ENCODE measurements around the gene ABHD17A. TPM values are rescaled to one million over a fixed set of nuclear protein-coding genes. Genes with fewer than 3 reads are reported as not detected.
A peak's percentile ranks its signal among the peaks of the same experiment; 100 is the strongest.

ABHD17A gene
- total RNA-seq, 1 donor from 2014 or later = 20.2 TPM

DNA sequence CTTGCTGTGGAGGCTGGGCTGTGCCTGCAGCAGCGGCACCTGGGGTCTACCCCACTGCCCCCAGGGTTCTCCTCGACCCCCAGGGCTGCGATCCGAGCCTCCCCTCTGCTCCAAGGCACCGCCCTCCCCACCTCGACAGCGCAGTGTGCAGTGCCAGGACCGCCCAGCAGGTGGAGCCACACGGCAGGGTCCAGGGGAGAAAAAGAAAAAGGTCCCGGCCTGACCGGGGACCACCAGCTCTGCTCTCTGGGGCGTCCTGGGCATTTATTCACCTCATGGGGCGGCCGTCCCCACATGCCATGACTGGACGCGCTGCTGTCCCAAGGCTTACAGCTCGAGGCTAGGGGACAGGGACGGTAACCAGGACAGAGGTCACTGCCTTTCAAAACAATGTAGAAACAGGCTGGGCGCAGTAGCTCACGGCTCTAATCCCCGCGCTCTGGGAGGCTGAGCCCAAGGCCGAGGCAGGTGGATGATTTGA is 47.6 kb downstream of the ABHD17A start:
- Histone ChIP-seq H3K36me3 (no peaks in the 10 kb centered on the region), H3K27ac (no peak overlapping the region), H3F3A (ENCODE audit: low read depth) (no peaks in the 10 kb centered on the region), H3K9me3 (ENCODE audit: low read depth) (no peaks in the 10 kb centered on the region), H3K27me3 (no peaks in the 10 kb centered on the region), H3K4me1 (peaks cover 5% of the 10 kb centered on the region), H3K4me2 (peak overlapping the region; percentile 31), H3K9ac (no peak overlapping the region), H4K20me1 (ENCODE audit: low read depth) (peaks cover 97% of the 10 kb centered on the region), H3K79me2 (ENCODE audit: low read depth) (peaks cover 91% of the 10 kb centered on the region), H3K4me3 (no peak overlapping the region), H2AFZ (replicated peaks) (no peak overlapping the region)
- Mint-ChIP-seq H3K27ac (no peak overlapping the region), H3K36me3 (no peaks in the 10 kb centered on the region), H3K27me3 (ENCODE audit: insufficient read depth, low read depth) (peaks cover 3% of the 10 kb centered on the region), H3K4me1 (peaks cover 17% of the 10 kb centered on the region), H3K4me3 (no peak overlapping the region), H3K9me3 (no peaks in the 10 kb centered on the region)
- TF ChIP-seq, protein P1, sequence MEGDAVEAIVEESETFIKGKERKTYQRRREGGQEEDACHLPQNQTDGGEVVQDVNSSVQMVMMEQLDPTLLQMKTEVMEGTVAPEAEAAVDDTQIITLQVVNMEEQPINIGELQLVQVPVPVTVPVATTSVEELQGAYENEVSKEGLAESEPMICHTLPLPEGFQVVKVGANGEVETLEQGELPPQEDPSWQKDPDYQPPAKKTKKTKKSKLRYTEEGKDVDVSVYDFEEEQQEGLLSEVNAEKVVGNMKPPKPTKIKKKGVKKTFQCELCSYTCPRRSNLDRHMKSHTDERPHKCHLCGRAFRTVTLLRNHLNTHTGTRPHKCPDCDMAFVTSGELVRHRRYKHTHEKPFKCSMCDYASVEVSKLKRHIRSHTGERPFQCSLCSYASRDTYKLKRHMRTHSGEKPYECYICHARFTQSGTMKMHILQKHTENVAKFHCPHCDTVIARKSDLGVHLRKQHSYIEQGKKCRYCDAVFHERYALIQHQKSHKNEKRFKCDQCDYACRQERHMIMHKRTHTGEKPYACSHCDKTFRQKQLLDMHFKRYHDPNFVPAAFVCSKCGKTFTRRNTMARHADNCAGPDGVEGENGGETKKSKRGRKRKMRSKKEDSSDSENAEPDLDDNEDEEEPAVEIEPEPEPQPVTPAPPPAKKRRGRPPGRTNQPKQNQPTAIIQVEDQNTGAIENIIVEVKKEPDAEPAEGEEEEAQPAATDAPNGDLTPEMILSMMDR (IDR thresholded peaks at IDR 0.05) = peak; percentile 95
- no peak for TF ChIP-seq EZH2 (IDR thresholded peaks at IDR 0.05)
- no peak for TF ChIP-seq EZH2phosphoT487 (IDR thresholded peaks at IDR 0.05)
- DNase-seq (ENCODE audit: low spot score) = peak; percentile 73

DNA sequence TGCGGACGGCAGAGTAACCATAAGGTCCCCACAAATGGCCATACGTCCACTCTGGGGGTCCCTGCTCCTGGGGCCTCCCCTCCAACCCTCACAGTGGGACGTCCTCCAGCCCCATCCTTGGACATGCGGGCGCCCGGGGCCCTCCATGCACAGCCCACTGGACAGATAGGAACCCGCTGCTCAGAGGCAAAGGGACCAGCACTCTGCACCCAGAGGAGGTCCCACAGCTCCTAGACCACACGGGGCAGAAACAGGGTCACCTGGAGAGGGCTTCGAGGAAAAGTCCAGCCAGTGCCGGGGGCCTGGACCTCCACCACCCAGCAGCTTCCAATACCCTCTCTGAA is 48.1 kb downstream of the ABHD17A start:
- Mint-ChIP-seq H3K9me3 (no peaks in the 10 kb centered on the region), H3K27ac (no peak overlapping the region), H3K27me3 (ENCODE audit: insufficient read depth, low read depth) (peaks cover 3% of the 10 kb centered on the region), H3K4me3 (no peak overlapping the region), H3K36me3 (no peaks in the 10 kb centered on the region), H3K4me1 (peaks cover 15% of the 10 kb centered on the region)
- no peak overlapping the region for H3K4me2 ChIP-seq
- no peak overlapping the region for H3K4me3 ChIP-seq
- H2AFZ ChIP-seq (replicated peaks) = no peak overlapping the region
- H3K79me2 ChIP-seq (ENCODE audit: low read depth) = peaks cover 90% of the 10 kb centered on the region
- no peak for DNase-seq (ENCODE audit: low spot score)
- no peaks in the 10 kb centered on the region for H3F3A ChIP-seq (ENCODE audit: low read depth)
- H4K20me1 ChIP-seq (ENCODE audit: low read depth) = peaks cover 97% of the 10 kb centered on the region
- H3K4me1 ChIP-seq = peaks cover 5% of the 10 kb centered on the region
- no peaks in the 10 kb centered on the region for H3K9me3 ChIP-seq (ENCODE audit: low read depth)
- TF ChIP-seq EZH2phosphoT487 (IDR thresholded peaks at IDR 0.05) (no peak), EZH2 (IDR thresholded peaks at IDR 0.05) (no peak)
- TF ChIP-seq, protein P1 (IDR thresholded peaks at IDR 0.05) = no peak
- H3K9ac ChIP-seq = no peak overlapping the region
- no peak overlapping the region for H3K27ac ChIP-seq
- H3K27me3 ChIP-seq = no peaks in the 10 kb centered on the region
- H3K36me3 ChIP-seq = no peaks in the 10 kb centered on the region

DNA sequence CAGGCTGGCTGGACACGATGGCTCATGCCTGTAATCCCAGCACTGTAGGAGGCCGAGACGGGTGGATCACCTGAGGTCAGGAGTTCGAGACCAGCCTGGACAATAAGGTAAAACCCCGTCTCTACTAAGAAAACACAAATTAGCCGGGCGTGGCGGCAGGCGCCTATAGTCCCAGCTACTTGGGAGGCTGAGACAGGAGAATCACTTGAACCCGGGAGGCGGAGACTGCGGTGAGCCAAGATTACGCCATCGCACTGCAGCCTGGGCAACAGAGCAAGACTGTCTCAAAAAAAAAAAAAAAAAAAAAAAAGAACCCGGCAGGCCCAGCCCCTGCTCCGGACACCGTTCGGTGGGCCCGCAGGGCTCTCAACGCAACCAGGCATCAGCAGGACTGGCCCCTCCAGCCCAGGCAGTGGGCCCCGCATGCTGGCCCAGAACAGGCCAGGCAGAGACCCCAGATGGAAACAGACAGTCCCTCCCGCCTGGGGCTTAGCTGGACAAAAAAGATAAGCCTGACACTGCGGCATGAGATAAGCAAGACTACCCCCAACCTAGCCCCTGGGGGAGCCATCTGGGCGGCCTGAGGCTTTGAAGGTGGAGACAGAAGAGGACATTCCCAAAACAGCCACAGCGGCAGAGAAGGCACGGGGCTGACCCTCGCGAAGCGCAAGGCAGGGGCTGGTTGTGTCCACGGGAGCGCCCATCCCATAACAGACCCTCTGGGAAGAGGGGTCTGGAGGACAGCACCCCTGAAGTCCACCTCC is 48.7 kb downstream of the ABHD17A start:
- Mint-ChIP-seq H3K27me3 (ENCODE audit: insufficient read depth, low read depth) (peaks cover 3% of the 10 kb centered on the region), H3K4me3 (no peak overlapping the region)
- no peak for TF ChIP-seq EZH2phosphoT487 (IDR thresholded peaks at IDR 0.05)
- TF ChIP-seq EZH2 (IDR thresholded peaks at IDR 0.05) = no peak
- TF ChIP-seq, protein P1 (IDR thresholded peaks at IDR 0.05) = no peak

More for the DNA sequence above, 48.7 kb downstream of the ABHD17A start:
- no peak overlapping the region for H3K27ac ChIP-seq
- no peaks in the 10 kb centered on the region for H3K36me3 ChIP-seq
- no peak overlapping the region for H3K27ac Mint-ChIP-seq
- peaks cover 96% of the 10 kb centered on the region for H4K20me1 ChIP-seq (ENCODE audit: low read depth)
- no peaks in the 10 kb centered on the region for H3K9me3 ChIP-seq (ENCODE audit: low read depth)
- H3K9me3 Mint-ChIP-seq = no peaks in the 10 kb centered on the region
- peaks cover 89% of the 10 kb centered on the region for H3K79me2 ChIP-seq (ENCODE audit: low read depth)
- H3K4me3 ChIP-seq = no peak overlapping the region
- H3K9ac ChIP-seq = no peak overlapping the region
- DNase-seq (ENCODE audit: low spot score) = no peak
- H3K4me1 Mint-ChIP-seq = peaks cover 17% of the 10 kb centered on the region
- H2AFZ ChIP-seq (replicated peaks) = no peak overlapping the region
- no peaks in the 10 kb centered on the region for H3K27me3 ChIP-seq
- peaks cover 5% of the 10 kb centered on the region for H3K4me1 ChIP-seq
- H3K36me3 Mint-ChIP-seq = no peaks in the 10 kb centered on the region
- no peaks in the 10 kb centered on the region for H3F3A ChIP-seq (ENCODE audit: low read depth)
- no peak overlapping the region for H3K4me2 ChIP-seq

All from neural progenitor cell (in vitro differentiated cells).